ENCODE measurements around the gene TRMT11.

Gene TRMT11

DNA sequence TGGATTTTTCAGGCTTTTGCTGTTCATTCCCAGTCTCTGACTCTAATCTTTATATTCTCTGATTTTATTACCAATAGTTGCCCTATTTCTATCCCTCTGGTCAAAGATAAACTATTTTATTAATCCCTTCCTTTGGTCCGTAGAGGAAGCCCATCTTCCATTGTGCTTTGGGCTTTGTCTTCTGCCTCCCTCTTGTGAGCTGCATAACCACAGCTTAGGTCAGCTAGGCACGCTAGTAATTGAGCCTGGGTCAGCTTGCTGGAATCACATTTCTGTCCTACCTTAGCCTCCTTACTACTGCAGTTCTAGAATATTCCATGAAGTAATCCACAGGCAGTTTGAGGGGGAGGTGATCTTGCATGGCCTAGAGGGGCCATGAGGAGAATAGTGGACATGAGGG lies 49.4 kb downstream of the TRMT11 start:
- TF ChIP-seq SPI1 (IDR thresholded peaks at IDR 0.05; ENCODE audit: borderline replicate concordance, low read depth) (no peak), POLR2AphosphoS5 (IDR thresholded peaks at IDR 0.05; ENCODE audit: low read depth) (no peak), GABPA (IDR thresholded peaks at IDR 0.05; ENCODE audit: low read depth) (no peak)
- TF ChIP-seq, protein P1, sequence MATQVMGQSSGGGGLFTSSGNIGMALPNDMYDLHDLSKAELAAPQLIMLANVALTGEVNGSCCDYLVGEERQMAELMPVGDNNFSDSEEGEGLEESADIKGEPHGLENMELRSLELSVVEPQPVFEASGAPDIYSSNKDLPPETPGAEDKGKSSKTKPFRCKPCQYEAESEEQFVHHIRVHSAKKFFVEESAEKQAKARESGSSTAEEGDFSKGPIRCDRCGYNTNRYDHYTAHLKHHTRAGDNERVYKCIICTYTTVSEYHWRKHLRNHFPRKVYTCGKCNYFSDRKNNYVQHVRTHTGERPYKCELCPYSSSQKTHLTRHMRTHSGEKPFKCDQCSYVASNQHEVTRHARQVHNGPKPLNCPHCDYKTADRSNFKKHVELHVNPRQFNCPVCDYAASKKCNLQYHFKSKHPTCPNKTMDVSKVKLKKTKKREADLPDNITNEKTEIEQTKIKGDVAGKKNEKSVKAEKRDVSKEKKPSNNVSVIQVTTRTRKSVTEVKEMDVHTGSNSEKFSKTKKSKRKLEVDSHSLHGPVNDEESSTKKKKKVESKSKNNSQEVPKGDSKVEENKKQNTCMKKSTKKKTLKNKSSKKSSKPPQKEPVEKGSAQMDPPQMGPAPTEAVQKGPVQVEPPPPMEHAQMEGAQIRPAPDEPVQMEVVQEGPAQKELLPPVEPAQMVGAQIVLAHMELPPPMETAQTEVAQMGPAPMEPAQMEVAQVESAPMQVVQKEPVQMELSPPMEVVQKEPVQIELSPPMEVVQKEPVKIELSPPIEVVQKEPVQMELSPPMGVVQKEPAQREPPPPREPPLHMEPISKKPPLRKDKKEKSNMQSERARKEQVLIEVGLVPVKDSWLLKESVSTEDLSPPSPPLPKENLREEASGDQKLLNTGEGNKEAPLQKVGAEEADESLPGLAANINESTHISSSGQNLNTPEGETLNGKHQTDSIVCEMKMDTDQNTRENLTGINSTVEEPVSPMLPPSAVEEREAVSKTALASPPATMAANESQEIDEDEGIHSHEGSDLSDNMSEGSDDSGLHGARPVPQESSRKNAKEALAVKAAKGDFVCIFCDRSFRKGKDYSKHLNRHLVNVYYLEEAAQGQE (IDR thresholded peaks at IDR 0.05; ENCODE audit: insufficient replicate concordance, low read depth), result no peak
- TF ChIP-seq, protein P2, sequence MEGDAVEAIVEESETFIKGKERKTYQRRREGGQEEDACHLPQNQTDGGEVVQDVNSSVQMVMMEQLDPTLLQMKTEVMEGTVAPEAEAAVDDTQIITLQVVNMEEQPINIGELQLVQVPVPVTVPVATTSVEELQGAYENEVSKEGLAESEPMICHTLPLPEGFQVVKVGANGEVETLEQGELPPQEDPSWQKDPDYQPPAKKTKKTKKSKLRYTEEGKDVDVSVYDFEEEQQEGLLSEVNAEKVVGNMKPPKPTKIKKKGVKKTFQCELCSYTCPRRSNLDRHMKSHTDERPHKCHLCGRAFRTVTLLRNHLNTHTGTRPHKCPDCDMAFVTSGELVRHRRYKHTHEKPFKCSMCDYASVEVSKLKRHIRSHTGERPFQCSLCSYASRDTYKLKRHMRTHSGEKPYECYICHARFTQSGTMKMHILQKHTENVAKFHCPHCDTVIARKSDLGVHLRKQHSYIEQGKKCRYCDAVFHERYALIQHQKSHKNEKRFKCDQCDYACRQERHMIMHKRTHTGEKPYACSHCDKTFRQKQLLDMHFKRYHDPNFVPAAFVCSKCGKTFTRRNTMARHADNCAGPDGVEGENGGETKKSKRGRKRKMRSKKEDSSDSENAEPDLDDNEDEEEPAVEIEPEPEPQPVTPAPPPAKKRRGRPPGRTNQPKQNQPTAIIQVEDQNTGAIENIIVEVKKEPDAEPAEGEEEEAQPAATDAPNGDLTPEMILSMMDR (IDR thresholded peaks at IDR 0.05; ENCODE audit: insufficient read depth, low read length), result no peak
- no peaks in the 10 kb centered on the region for H3K27me3 ChIP-seq (ENCODE audit: insufficient read depth, poor library complexity, severe bottlenecking)
- no peak for DNase-seq (ENCODE audit: low read depth in 1 of 2, low spot score in 1 of 2)
- no peak overlapping the region for H3K27ac ChIP-seq (replicated peaks)
- H3K4me3 ChIP-seq (replicated peaks; ENCODE audit: insufficient read depth, low read length), result no peak overlapping the region

DNA sequence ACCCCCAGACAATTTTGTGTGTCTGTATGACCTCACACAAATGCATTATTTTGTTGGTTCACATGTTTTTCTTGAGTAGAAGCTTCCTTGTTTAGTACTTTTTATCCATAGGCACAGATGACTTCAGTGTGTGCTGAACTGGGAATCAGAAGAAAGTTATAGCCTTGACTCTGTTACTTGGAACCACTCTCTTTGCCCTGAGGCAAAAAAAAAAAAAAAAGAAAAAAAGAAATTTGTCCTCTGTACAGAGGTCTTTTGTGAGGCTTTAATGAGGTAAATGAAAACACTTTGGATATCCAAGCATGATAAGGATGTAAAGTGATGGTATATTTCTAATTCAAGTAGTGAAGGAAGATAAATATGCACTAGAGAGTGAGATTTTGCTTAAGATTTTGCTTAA lies 51.9 kb downstream of the TRMT11 start:
- H3K27ac ChIP-seq (replicated peaks), result no peak overlapping the region
- H3K27me3 ChIP-seq (ENCODE audit: insufficient read depth, poor library complexity, severe bottlenecking), result no peaks in the 10 kb centered on the region
- H3K4me3 ChIP-seq (replicated peaks; ENCODE audit: insufficient read depth, low read length), result no peak overlapping the region

DNA sequence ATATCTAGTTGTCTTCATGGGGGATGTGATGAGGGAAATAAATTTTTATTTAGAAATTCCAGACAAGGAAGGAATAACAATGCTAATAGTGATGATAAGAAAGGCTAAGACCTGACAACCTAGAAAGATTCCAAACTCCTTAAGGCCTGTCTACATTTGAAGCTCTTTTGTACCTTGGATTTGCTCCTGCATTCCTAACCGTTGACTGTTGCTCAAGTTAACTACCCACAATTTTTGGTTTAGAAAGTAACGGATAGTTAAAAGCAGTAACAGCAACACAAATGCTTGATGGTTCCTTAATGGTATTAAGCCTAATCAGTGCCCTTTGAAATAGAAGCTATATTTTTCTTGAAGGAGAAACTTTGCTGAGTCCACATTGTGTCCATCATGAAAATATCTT lies 52.9 kb downstream of the TRMT11 start:
- TF ChIP-seq SPI1 (IDR thresholded peaks at IDR 0.05; ENCODE audit: borderline replicate concordance, low read depth) (no peak), GABPA (IDR thresholded peaks at IDR 0.05; ENCODE audit: low read depth) (no peak), POLR2AphosphoS5 (IDR thresholded peaks at IDR 0.05; ENCODE audit: low read depth) (no peak)
- TF ChIP-seq, protein P1 (IDR thresholded peaks at IDR 0.05; ENCODE audit: insufficient replicate concordance, low read depth), result no peak
- TF ChIP-seq, protein P2 (IDR thresholded peaks at IDR 0.05; ENCODE audit: insufficient read depth, low read length), result no peak
- Histone ChIP-seq H3K27ac (replicated peaks) (no peak overlapping the region), H3K4me3 (replicated peaks; ENCODE audit: insufficient read depth, low read length) (no peak overlapping the region), H3K27me3 (ENCODE audit: insufficient read depth, poor library complexity, severe bottlenecking) (no peaks in the 10 kb centered on the region)
- DNase-seq (ENCODE audit: low read depth in 1 of 2, low spot score in 1 of 2), result no peak

More for the DNA sequence above, 51.9 kb downstream of the TRMT11 start:
- no peak for DNase-seq (ENCODE audit: low read depth in 1 of 2, low spot score in 1 of 2)
- TF ChIP-seq, protein P1 (IDR thresholded peaks at IDR 0.05; ENCODE audit: insufficient replicate concordance, low read depth), result no peak
- TF ChIP-seq POLR2AphosphoS5 (IDR thresholded peaks at IDR 0.05; ENCODE audit: low read depth), result no peak
- no peak for TF ChIP-seq GABPA (IDR thresholded peaks at IDR 0.05; ENCODE audit: low read depth)
- TF ChIP-seq, protein P2 (IDR thresholded peaks at IDR 0.05; ENCODE audit: insufficient read depth, low read length), result no peak
- TF ChIP-seq SPI1 (IDR thresholded peaks at IDR 0.05; ENCODE audit: borderline replicate concordance, low read depth), result no peak
